ENCODE results near the gene MORN3.

- no peak for TF ChIP-seq POLR2A (IDR thresholded peaks at IDR 0.05)
- TF ChIP-seq, protein P1, sequence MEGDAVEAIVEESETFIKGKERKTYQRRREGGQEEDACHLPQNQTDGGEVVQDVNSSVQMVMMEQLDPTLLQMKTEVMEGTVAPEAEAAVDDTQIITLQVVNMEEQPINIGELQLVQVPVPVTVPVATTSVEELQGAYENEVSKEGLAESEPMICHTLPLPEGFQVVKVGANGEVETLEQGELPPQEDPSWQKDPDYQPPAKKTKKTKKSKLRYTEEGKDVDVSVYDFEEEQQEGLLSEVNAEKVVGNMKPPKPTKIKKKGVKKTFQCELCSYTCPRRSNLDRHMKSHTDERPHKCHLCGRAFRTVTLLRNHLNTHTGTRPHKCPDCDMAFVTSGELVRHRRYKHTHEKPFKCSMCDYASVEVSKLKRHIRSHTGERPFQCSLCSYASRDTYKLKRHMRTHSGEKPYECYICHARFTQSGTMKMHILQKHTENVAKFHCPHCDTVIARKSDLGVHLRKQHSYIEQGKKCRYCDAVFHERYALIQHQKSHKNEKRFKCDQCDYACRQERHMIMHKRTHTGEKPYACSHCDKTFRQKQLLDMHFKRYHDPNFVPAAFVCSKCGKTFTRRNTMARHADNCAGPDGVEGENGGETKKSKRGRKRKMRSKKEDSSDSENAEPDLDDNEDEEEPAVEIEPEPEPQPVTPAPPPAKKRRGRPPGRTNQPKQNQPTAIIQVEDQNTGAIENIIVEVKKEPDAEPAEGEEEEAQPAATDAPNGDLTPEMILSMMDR (IDR thresholded peaks at IDR 0.05): no peak
These were observed 3.6 kb upstream of the MORN3 start for GRCh38 chr12:121673013-121673511.
